Subcutaneous abdominal adipose tissue (tissue), 5 donors: ENCODE results near the gene DIDO1.
A peak's percentile ranks its signal among the peaks of the same experiment; 100 is the strongest.

Source experiments
- H3K27ac ChIP-seq: one replicate; pipeline ENCODE4 v1.7.0; 2013; ENCODE audit warnings: low read depth, mild to moderate bottlenecking, inconsistent platforms, low read length, moderate library complexity
- H3K27me3 ChIP-seq, 5 donors: one replicate each; pipeline ENCODE4 v1.7.0; 2013; ENCODE audit warnings: low read length in 5 of 5, inconsistent platforms in 1 of 5; ENCODE audit not compliant: control insufficient read depth in 5 of 5, insufficient read depth in 4 of 5
- H3K36me3 ChIP-seq, 5 donors: one replicate each; pipeline ENCODE4 v1.7.0; 2013; ENCODE audit warnings: low read length in 5 of 5; ENCODE audit not compliant: control insufficient read depth in 5 of 5, insufficient read depth in 5 of 5
- H3K4me1 ChIP-seq, 5 donors: one replicate each; pipeline ENCODE4 v1.7.0; 2013; ENCODE audit warnings: low read length in 5 of 5, mild to moderate bottlenecking in 3 of 5, moderate library complexity in 1 of 5; ENCODE audit not compliant: control insufficient read depth in 5 of 5, insufficient read depth in 5 of 5
- H3K4me3 ChIP-seq, 5 donors: one replicate each; pipeline ENCODE4 v1.7.0; 2013; ENCODE audit warnings: low read length in 5 of 5, low read depth in 1 of 5
- H3K9ac ChIP-seq, 5 donors: one replicate each; pipeline ENCODE4 v1.7.0; 2013; ENCODE audit warnings: low read length in 5 of 5, mild to moderate bottlenecking in 4 of 5, moderate library complexity in 3 of 5
- H3K9me3 ChIP-seq, 5 donors: one replicate each; pipeline ENCODE4 v1.7.0; 2013; ENCODE audit warnings: low read length in 5 of 5; ENCODE audit not compliant: control insufficient read depth in 5 of 5
- donor health status: healthy.
- donor health status: healthy.
- donor health status: healthy.
- donor health status: healthy.
- donor health status: healthy.

The DIDO1 gene

DNA sequence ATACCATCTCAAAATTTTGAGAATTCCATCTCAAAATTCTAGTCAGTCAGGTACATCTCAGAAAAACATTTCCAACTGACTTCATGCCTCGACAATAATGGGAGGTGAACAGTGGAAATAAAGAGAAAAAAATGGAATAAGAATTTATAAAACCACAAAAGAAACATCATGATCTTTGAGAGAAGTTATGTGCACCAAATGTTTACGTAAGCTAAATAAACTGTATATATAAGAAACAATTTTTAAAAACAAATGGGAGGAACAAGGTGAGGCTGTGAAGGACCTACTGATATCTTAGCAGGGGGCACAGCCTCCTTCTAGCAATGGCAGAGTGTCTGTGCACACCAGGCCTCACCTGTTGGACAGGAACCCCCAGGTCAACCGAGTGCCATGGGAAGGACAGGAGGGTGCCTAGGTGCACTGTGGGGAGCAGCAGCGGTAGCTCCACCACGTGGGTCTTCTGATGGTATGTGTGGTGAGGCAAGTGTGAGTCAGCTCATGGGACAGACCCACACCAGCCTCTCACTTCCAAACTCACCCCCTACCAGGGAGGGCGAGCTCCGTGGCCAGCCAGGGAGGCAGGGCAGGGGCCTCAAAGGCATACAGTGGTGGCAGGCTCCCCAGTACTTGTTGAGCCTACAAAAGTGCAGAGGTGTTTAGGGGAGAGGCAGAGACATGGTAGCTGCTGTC is 23.2 kb downstream of the DIDO1 start:
- Histone ChIP-seq H3K9ac (no peak overlapping the region), H3K27me3 (no peaks in the 10 kb centered on the region), H3K9me3 (no peaks in the 10 kb centered on the region), H3K4me3 (no peak overlapping the region), H3K36me3 (peaks cover 5 to 70% (median 64%) of the 10 kb centered on the region in 5 donors), H3K27ac (no peak overlapping the region), H3K4me1 (peaks cover 4 to 16% (median 14%) of the 10 kb centered on the region in 5 donors)

DNA sequence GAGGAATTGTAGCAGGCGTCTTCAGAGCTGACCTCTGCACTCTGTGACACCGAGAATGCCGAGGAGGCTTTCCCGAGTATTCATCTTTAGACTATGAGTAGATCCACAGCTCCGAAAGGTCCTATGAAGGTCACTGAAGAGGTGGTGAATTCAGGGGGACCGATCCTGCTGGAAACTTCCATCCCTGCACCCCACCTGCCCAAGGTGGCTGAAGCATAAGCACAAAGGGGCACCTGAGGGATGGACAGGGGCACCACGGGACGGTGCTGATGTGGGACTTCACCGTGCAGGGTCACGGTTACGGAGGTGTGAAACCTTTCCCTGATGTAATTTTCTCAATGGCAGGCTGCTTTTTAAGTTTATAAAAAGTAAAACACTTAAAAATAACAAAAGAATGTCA is 24.4 kb downstream of the DIDO1 start:
- Histone ChIP-seq H3K9me3 (no peaks in the 10 kb centered on the region), H3K4me1 (peaks cover 4 to 16% (median 14%) of the 10 kb centered on the region in 5 donors), H3K36me3 (peaks cover 5 to 58% (median 54%) of the 10 kb centered on the region in 5 donors), H3K27ac (no peak overlapping the region), H3K27me3 (no peaks in the 10 kb centered on the region), H3K9ac (no peak overlapping the region), H3K4me3 (no peak overlapping the region)

DNA sequence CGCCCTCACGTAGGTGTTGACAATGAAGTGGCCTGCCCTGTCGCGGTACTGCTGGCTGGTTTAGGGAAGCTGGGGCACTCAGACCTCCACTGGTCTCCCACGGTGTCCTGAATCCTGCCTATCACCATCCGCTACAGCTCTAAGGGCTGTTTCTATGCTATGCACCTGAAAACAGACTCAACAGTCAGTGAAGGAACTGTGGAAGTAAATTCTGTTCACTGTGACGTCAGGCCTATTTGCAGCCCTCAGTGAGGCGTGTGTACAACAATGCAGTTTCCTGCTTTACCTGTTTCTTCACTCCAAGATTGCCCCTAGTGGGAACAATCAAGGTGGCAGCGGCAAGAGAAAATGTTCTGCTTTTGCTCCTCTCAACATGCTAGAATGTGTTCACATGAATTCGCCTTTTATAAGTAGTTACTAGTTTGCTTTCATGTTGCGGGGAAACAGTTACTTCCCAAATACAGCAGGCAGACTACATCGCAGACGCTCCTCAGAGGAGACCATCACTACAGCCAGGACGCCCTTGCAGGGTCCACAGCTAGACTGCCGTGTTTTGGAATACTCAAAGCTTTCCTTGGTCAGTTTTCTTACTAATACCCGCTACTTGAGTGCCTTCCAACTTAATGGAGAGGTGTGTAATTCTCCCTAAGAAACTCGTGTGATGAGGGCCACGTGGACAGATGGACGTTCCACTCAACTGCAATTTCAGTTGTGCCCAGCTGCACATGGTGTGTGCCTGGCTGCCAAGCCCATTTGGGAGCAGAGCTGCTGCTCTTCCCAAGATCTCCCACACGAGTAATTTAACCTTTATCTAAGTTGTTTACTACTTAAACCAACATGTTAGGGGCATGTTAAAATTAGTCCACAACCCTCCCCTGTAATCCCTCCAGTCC is 25.4 kb downstream of the DIDO1 start:
- Histone ChIP-seq H3K27me3 (no peaks in the 10 kb centered on the region), H3K36me3 (peaks cover 5 to 57% (median 50%) of the 10 kb centered on the region in 5 donors), H3K9ac (peak overlapping the region in 1 of 5 donors; percentile 25), H3K9me3 (no peaks in the 10 kb centered on the region), H3K4me1 (peaks cover 4 to 16% (median 14%) of the 10 kb centered on the region in 5 donors), H3K4me3 (no peak overlapping the region), H3K27ac (no peak overlapping the region)

DNA sequence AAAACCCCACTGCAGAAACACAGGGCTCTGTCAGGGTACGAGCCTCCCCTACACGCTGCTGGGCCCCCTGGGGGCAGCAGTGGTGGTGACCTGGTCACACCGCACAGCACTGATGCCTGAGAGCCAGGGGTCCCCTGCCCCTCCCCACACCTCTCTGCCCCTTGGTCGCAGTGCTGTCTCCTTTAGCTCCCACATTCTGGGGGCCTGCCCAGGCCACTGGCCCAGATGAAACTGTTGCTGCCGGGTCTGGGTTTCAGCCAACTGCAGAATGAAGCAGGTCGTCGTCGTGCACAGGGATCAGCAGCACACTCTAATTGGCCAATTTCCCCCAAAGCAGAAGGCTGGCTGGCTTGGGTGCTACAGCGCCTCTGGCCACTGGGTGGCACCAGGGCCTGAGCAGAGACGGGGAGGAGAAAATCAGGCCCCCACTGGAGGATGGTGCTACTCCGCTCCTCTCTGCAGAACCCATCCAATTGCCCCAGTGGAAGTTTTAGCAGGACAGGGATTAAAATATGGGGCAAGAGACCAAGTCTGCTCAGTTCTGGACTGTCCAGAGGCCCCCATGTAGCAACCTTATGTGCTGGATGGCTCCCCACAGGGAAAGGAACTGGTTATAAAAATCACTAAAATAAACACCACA is 26.1 kb downstream of the DIDO1 start:
- Histone ChIP-seq H3K4me3 (peak overlapping the region in 1 of 5 donors; percentile 18), H3K9ac (peak overlapping the region in 2 of 5 donors; percentile 25 to 27), H3K36me3 (peaks cover 5 to 54% (median 50%) of the 10 kb centered on the region in 5 donors), H3K4me1 (peaks cover 4 to 16% (median 14%) of the 10 kb centered on the region in 5 donors), H3K27ac (no peak overlapping the region), H3K27me3 (no peaks in the 10 kb centered on the region), H3K9me3 (no peaks in the 10 kb centered on the region)

DNA sequence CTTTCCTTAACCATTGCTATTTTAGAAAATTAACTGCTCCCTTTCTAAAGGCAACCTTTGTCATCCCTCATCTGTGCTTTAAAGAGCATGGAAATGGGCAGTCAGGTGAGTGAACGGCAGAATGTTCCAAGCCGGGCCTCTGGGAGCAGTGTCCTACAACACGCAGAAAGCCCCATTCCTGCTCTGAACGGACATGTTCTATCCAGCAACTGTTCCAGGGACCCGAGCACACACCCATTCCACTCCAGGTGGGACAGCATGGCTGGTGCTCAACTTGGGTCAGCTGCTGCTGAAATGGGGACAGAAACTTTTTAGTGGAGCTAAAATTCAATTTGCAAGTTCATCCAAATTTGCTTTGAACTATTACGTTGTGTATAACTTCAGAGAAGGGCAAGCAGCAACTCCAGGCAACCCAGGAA is 26.7 kb downstream of the DIDO1 start:
- Histone ChIP-seq H3K4me3 (peak overlapping the region in 1 of 5 donors; percentile 18), H3K9ac (peak overlapping the region in 1 of 5 donors; percentile 27), H3K27ac (no peak overlapping the region), H3K4me1 (peaks cover 4 to 16% (median 14%) of the 10 kb centered on the region in 5 donors), H3K36me3 (peaks cover 5 to 52% (median 49%) of the 10 kb centered on the region in 5 donors), H3K9me3 (no peaks in the 10 kb centered on the region), H3K27me3 (no peaks in the 10 kb centered on the region)

DNA sequence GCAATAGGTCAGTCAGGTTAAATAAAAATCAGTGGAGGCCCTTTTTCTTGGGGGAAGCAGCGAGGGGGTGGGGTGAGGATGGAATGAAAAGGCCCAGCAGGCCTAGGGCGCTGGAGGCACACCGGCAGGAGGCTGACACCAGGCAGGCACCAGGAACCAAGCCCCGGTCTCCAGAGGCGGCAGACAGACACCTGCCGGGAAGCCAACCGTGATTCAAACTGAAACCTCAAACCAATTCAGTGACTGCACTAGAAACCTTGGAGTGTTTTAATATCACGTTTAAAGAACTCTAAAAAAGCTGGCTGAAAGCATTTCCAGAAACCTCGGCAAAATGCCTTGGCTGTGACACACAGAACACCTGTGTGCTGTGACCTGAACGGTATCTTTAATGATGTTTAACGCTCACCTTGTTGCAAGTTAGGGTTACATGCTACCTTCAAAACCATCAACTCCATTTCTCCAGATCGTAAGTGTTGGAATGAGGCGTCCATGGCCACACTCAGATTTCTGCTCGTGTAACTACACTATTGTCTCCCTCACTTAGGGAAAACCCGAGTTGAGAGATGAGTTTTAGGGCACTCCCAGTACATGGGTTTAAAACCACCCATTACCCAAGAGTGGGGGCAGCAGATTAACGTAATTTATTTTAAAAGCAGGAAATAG is 27.2 kb downstream of the DIDO1 start:
- no peak overlapping the region for H3K9ac ChIP-seq
- peaks cover 3 to 54% (median 51%) of the 10 kb centered on the region in 5 donors for H3K36me3 ChIP-seq
- no peak overlapping the region for H3K27ac ChIP-seq

DNA sequence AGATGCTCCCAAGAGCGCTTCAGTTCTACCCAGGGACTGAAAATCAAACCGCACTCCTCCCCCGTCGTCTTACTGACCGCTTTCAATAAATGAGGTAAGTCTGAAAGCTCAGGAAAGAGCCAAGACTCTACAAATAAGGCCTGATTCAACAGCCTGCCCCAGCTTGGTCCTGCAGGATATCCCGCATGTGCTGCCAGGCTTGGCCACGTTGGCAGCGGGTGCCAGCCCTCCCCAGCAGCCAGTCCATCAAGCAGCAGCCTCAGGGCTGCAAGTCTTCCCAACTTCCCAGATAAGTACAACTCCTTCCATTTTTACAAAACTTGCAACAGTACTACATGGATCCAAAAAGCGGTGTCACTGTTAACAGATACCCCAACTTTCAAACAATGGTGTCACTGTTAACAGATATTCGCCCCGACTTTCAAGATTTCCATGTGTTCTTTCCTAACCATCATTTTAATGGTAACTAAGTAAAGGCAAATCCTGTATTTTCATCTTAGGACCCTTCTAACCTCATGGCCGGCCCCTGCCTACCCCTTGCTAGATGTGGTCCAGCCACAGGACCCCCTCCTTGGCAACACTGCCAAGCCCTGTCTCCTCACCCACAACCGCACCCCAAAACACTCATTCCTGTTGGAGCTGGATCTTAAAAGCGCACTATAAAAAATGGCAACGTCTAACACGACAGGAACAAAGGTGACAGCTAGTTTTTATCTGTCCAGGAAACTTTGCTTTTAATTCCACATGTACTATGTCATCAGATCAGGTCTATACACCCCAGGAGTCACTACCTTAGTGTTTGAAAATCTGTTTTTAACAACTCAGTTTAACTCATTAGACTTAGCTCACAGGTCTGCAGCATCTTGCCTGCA is 28.0 kb downstream of the DIDO1 start:
- Histone ChIP-seq H3K4me1 (peaks cover 4 to 16% (median 14%) of the 10 kb centered on the region in 5 donors), H3K27ac (no peak overlapping the region), H3K9ac (no peak overlapping the region), H3K4me3 (no peak overlapping the region), H3K27me3 (no peaks in the 10 kb centered on the region), H3K9me3 (no peaks in the 10 kb centered on the region), H3K36me3 (peaks cover 0 to 54% (median 51%) of the 10 kb centered on the region in 5 donors)

More for the DNA sequence above, 27.2 kb downstream of the DIDO1 start:
- Histone ChIP-seq H3K9me3 (no peaks in the 10 kb centered on the region), H3K27me3 (no peaks in the 10 kb centered on the region), H3K4me3 (no peak overlapping the region), H3K4me1 (peaks cover 4 to 16% (median 14%) of the 10 kb centered on the region in 5 donors)

DNA sequence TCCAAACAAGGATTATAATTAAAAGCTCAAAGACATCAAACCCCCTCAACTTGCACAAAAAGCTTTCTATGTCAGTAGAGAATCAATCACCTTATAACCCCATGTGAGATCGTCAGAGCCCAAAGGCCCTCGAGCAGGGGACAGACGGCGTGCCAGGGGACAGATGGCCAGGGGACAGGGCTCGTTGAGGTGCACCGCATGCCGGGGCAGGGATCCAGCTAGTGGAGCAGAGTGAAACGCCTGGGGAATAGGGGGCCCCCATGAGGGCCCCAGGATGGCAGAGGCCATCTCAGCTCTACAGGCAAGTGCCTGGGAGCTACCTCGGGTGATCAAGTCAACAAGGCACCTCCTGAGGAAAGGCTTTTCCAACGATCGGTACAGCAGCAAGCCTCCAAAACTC is 28.6 kb downstream of the DIDO1 start:
- H3K9ac ChIP-seq: no peak overlapping the region
- no peaks in the 10 kb centered on the region for H3K27me3 ChIP-seq
- H3K36me3 ChIP-seq: peaks cover 1 to 54% (median 53%) of the 10 kb centered on the region in 5 donors
- no peaks in the 10 kb centered on the region for H3K9me3 ChIP-seq
- peaks cover 4 to 16% (median 14%) of the 10 kb centered on the region in 5 donors for H3K4me1 ChIP-seq
- no peak overlapping the region for H3K27ac ChIP-seq
- H3K4me3 ChIP-seq: no peak overlapping the region

DNA sequence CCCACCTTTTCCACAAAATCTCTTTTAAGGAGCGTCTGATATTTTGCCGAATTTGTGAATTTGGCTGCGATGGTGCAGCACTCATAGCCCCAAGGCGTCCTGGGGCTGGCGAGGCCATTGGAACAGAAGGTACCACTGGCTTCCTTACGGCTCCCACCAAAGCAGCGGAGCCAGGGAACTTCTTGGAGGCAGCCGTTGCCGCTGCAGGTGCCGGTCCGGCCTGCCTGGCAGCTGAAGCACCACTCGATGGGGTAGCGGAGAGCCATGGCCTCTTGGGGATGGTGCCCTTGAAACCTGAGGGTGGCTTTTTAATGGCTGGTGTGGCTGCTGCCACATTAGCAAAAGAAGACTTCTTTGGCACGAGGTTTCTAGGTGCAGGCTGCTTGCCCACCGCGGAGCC is 29.8 kb downstream of the DIDO1 start:
- Histone ChIP-seq H3K9me3 (no peaks in the 10 kb centered on the region), H3K4me1 (peaks cover 4 to 16% (median 14%) of the 10 kb centered on the region in 5 donors), H3K4me3 (no peak overlapping the region), H3K27me3 (no peaks in the 10 kb centered on the region), H3K36me3 (peaks cover 8 to 55% (median 53%) of the 10 kb centered on the region in 5 donors), H3K9ac (no peak overlapping the region), H3K27ac (no peak overlapping the region)
